HUES6 (cell line): Measurements from ENCODE around the gene NSMCE3.

Experiments
- H3K27ac ChIP-seq: 2 replicates; pipeline ENCODE4 v1.7.0; 2013; ENCODE audit warnings: low read depth, mild to moderate bottlenecking, low read length, inconsistent platforms
- H3K27me3 ChIP-seq: 2 replicates; pipeline ENCODE4 v1.6.1; 2013; ENCODE audit warnings: low read length; ENCODE audit not compliant: control insufficient read depth, insufficient read depth
- H3K36me3 ChIP-seq: 2 replicates; pipeline ENCODE4 v1.6.1; 2013; ENCODE audit warnings: low read length; ENCODE audit not compliant: control insufficient read depth, insufficient read depth
- H3K4me1 ChIP-seq: 2 replicates; pipeline ENCODE4 v1.6.1; 2013; ENCODE audit warnings: low read length; ENCODE audit not compliant: control insufficient read depth, insufficient read depth
- H3K4me3 ChIP-seq: 2 replicates; pipeline ENCODE4 v1.5.1; 2013; ENCODE audit warnings: low read depth, low read length
- H3K9ac ChIP-seq: one replicate; pipeline ENCODE4 v1.6.1; 2013; ENCODE audit warnings: mild to moderate bottlenecking, low read length
- H3K9me3 ChIP-seq: 2 replicates; pipeline ENCODE4 v1.6.1; 2013; ENCODE audit warnings: low read depth, low read length; ENCODE audit not compliant: control insufficient read depth, insufficient read depth

Gene NSMCE3

GRCh38 chr15:29270169-29270955 is 740 bp upstream of the NSMCE3 start:
- Histone ChIP-seq H3K27ac (no peak overlapping the region), H3K9ac (peak overlapping the region; percentile 79), H3K4me3 (peak overlapping the region; percentile 78), H3K36me3 (no peaks in the 10 kb centered on the region), H3K27me3 (no peaks in the 10 kb centered on the region), H3K9me3 (no peaks in the 10 kb centered on the region), H3K4me1 (no peaks in the 10 kb centered on the region)

DNA sequence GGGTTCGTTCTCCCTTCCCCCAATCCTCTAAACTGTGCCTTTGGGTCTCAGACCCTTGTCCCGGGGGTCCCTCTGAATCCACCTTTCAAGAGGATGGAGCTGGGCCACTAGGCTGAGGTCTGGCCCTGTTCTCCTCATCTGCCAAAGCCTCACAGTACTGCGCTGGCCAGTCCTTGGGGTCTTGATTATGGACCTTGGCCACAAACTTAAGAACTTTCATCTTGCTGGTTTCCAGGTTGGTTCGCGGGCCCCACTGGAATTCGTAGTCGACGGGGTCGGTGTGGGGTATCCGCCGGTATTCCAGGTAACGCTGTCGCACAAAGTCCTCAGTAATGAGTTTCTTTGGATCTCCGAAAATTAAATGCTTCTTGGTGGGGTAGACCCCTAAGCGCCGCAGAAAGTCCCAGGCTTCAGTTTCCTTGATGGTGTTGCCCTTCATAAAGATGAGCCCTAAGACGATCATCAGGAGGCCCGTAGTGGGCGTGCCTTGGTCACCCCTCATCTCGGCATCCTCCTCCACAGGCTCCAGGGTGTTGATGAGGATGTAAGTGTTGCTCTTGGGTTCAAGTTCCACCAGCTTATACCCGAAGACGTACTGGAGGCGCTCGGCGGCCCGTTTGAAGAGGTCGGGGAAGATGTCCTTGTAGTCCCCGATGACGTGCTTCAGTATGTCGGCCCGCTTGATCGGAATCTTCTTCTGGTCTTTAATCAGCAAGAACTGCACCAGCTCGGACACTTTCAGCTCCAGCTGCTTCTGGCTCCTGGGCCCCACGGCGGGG is 727 bp downstream of the NSMCE3 start:
- Histone ChIP-seq H3K9ac (peak overlapping the region; percentile 79), H3K27me3 (no peaks in the 10 kb centered on the region), H3K4me1 (no peaks in the 10 kb centered on the region), H3K4me3 (peak overlapping the region; percentile 78), H3K27ac (peak overlapping the region; percentile 30; the same call in 1 of the 2 replicates), H3K36me3 (no peaks in the 10 kb centered on the region), H3K9me3 (no peaks in the 10 kb centered on the region)

DNA sequence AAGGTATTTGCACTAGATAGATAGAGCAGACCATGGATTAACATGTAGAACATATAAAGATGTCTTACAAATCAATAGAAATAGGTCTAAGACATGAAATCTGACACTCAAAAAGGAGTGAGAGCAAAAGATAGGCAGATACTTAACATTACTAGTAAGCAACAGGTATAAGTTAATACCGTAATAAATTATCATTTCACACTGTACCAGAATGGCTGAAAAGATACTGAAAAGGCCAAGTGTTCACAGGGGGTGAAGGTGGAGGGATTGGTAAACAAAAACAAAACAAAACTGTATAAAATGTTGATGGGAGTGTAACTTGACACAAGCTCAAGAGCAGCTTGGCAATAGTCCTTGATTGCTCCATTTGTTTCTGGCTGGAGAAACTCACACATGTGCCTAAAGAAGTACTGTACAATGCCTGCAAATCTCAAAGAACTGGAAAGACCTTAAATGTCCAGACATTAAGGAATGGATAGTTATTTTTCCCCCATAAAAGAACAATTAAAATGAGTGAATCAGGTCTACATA is 3.5 kb downstream of the NSMCE3 start:
- no peaks in the 10 kb centered on the region for H3K9me3 ChIP-seq
- no peaks in the 10 kb centered on the region for H3K36me3 ChIP-seq
- no peak overlapping the region for H3K9ac ChIP-seq
- no peak overlapping the region for H3K27ac ChIP-seq
- no peaks in the 10 kb centered on the region for H3K27me3 ChIP-seq
- H3K4me1 ChIP-seq, result no peaks in the 10 kb centered on the region
- no peak overlapping the region; the same call in 1 of the 2 replicates for H3K4me3 ChIP-seq

DNA sequence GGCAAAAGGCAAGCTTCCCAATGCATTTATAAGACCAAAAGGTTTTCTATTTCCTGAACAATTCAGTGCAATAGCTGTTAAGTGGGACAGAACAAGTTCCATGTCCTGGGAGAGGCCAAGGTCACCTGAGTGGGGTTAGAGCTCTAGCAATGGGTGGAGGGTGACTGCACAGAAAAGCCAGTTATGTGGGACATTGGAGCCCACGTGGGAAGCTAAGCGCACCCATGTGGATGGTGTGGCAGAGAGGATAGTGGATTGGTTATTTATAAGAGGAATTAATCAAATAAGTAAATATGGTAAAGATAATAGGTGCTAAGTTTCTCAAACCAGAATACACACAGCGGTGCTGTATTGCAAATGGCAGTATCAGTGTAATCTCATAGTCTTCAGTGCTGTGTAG is 6.3 kb downstream of the NSMCE3 start:
- H3K4me1 ChIP-seq, result no peaks in the 10 kb centered on the region; the same call in 1 of the 2 replicates
- no peak overlapping the region for H3K27ac ChIP-seq

GRCh38 chr15:29262738-29263137 is 6.9 kb downstream of the NSMCE3 start:
- Histone ChIP-seq H3K27me3 (no peaks in the 10 kb centered on the region), H3K9ac (no peak overlapping the region)

More for the DNA sequence above, 6.3 kb downstream of the NSMCE3 start:
- no peak overlapping the region for H3K4me3 ChIP-seq
- no peaks in the 10 kb centered on the region for H3K27me3 ChIP-seq
- H3K36me3 ChIP-seq, result no peaks in the 10 kb centered on the region
- H3K9ac ChIP-seq, result no peak overlapping the region
- no peaks in the 10 kb centered on the region for H3K9me3 ChIP-seq

GRCh38 chr15:29260896-29261295 is 8.7 kb downstream of the NSMCE3 start:
- H3K36me3 ChIP-seq, result no peaks in the 10 kb centered on the region
- H3K27me3 ChIP-seq, result no peaks in the 10 kb centered on the region
- H3K27ac ChIP-seq, result no peak overlapping the region
- no peak overlapping the region for H3K9ac ChIP-seq
- H3K4me1 ChIP-seq, result no peaks in the 10 kb centered on the region; the same call in 1 of the 2 replicates
- H3K4me3 ChIP-seq, result no peak overlapping the region
- H3K9me3 ChIP-seq, result no peaks in the 10 kb centered on the region

More at GRCh38 chr15:29262738-29263137, 6.9 kb downstream of the NSMCE3 start:
- Histone ChIP-seq H3K4me1 (no peaks in the 10 kb centered on the region; the same call in 1 of the 2 replicates), H3K9me3 (no peaks in the 10 kb centered on the region), H3K27ac (no peak overlapping the region), H3K36me3 (no peaks in the 10 kb centered on the region), H3K4me3 (no peak overlapping the region)

DNA sequence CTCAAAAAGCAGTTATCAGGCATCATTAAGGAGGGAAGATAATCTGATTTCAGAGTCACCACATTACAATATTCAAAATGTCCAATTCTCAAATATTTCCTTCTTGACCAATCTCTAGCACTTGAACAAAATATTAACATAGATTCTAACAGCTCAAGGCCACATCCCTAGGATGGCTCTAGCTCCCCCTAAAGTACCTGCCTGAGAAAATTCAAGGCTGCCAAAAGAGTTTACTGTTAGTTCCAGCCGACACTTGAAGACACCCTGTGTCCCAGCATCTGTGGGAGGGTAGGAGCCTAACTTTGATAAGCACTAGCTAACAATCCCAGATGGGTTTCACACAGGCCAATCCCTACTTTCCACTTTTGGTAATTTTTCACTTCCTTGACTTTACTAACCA is 10.4 kb downstream of the NSMCE3 start:
- Histone ChIP-seq H3K9me3 (no peaks in the 10 kb centered on the region), H3K9ac (no peak overlapping the region), H3K4me3 (no peak overlapping the region), H3K27ac (no peak overlapping the region), H3K4me1 (no peaks in the 10 kb centered on the region; the same call in 1 of the 2 replicates), H3K36me3 (no peaks in the 10 kb centered on the region), H3K27me3 (no peaks in the 10 kb centered on the region)

DNA sequence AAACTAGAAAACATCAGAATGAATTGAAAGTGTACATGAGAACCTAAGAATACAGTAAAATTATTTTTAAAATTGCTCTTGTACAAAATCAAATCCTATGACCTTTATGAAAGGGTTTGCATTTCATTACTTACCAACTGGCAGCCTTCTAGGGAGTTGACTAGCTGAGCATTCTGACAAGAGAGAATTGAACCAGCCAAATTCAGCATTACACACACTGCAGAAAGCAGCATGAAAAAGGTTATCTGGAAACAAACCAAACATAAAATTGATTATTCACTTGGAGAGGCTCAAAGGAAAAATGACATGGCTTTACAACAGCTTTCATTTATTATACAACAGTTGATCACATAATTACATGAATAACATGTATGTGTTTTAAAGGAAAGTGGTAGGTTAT is 17.4 kb downstream of the NSMCE3 start:
- no peaks in the 10 kb centered on the region for H3K36me3 ChIP-seq
- no peak overlapping the region for H3K9ac ChIP-seq
- no peaks in the 10 kb centered on the region for H3K27me3 ChIP-seq
- H3K4me3 ChIP-seq, result no peak overlapping the region
- H3K9me3 ChIP-seq, result no peaks in the 10 kb centered on the region
- H3K27ac ChIP-seq, result no peak overlapping the region
- no peaks in the 10 kb centered on the region for H3K4me1 ChIP-seq

- H3K9ac ChIP-seq, result no peak overlapping the region
- no peaks in the 10 kb centered on the region for H3K9me3 ChIP-seq
- no peaks in the 10 kb centered on the region for H3K4me1 ChIP-seq
- H3K27me3 ChIP-seq, result no peaks in the 10 kb centered on the region
- H3K27ac ChIP-seq, result no peak overlapping the region
- no peak overlapping the region for H3K4me3 ChIP-seq
- no peaks in the 10 kb centered on the region for H3K36me3 ChIP-seq
Measured at GRCh38 chr15:29244544-29244943, 25.1 kb downstream of the NSMCE3 start.

DNA sequence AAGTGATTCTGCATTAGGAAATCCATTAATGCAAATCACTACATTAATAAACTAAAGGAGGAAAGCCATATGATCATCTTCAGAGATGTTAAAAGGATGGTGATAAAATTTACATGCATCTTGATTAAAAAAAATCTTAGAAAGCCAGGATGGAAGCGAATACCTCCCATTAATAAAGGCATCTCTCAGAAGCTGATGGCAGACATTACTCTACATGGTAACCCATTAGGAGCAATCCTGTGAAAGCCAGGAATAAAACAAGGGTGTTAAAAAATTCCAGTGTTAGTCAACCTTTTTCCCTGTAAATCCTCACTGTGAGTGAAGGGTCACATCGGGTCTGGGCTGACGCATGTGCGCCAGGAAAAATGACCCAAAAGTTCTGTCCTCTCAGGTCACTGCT is 25.5 kb downstream of the NSMCE3 start:
- H3K9ac ChIP-seq, result no peak overlapping the region
- no peak overlapping the region for H3K4me3 ChIP-seq
- H3K27ac ChIP-seq, result no peak overlapping the region
- H3K9me3 ChIP-seq, result no peaks in the 10 kb centered on the region
- H3K27me3 ChIP-seq, result no peaks in the 10 kb centered on the region
- H3K4me1 ChIP-seq, result no peaks in the 10 kb centered on the region; the same call in 1 of the 2 replicates
- H3K36me3 ChIP-seq, result no peaks in the 10 kb centered on the region
